GM21619 (cell line): ENCODE data around the gene HMCES.
"Not testable (repeated sequence)": the region's sequence is repeated elsewhere in the genome, so short reads cannot be mapped to it uniquely, and the experiment has no call there.

ENCODE experiments used
- ATAC-seq: cut with Tn5 transposase; IDR thresholded peaks from one replicate; pipeline ENCODE4 v1.9.1; 2021; ENCODE audit not compliant: unreplicated experiment

Gene HMCES

GRCh38 chr3:129257609-129258008 is 21.1 kb upstream of the HMCES start:
- no peak for ATAC-seq

- no peak for ATAC-seq
These were observed 18.8 kb upstream of the HMCES start for GRCh38 chr3:129259612-129260477.

GRCh38 chr3:129260606-129261005 is 18.1 kb upstream of the HMCES start:
- ATAC-seq = no peak

GRCh38 chr3:129261894-129262293 is 16.8 kb upstream of the HMCES start:
- ATAC-seq = no peak

GRCh38 chr3:129263161-129263910 is 15.3 kb upstream of the HMCES start:
- ATAC-seq = no peak

- ATAC-seq = not testable (repeated sequence)
These were observed 13.7 kb upstream of the HMCES start for GRCh38 chr3:129264994-129265393.

- ATAC-seq = no peak
These were observed 12.0 kb upstream of the HMCES start for GRCh38 chr3:129266651-129267050.

- ATAC-seq = no peak
These were observed 10.3 kb upstream of the HMCES start for GRCh38 chr3:129268396-129268795.

- no peak for ATAC-seq
These were observed 7.0 kb upstream of the HMCES start for GRCh38 chr3:129271674-129272073.

GRCh38 chr3:129276385-129276784 is 2.3 kb upstream of the HMCES start:
- ATAC-seq = peak; percentile 84

GRCh38 chr3:129277829-129278271 is 820 bp upstream of the HMCES start:
- no peak for ATAC-seq

GRCh38 chr3:129278966-129279906 is 566 bp downstream of the HMCES start:
- ATAC-seq = no peak

GRCh38 chr3:129280183-129280582 is 1.5 kb downstream of the HMCES start:
- no peak for ATAC-seq

- no peak for ATAC-seq
These were observed 3.1 kb downstream of the HMCES start for GRCh38 chr3:129281726-129282125.

- ATAC-seq = peak; percentile 70
These were observed 4.2 kb downstream of the HMCES start for GRCh38 chr3:129282727-129283327.

- no peak for ATAC-seq
These were observed 7.4 kb downstream of the HMCES start for GRCh38 chr3:129286081-129286480.

GRCh38 chr3:129288446-129288845 is 9.8 kb downstream of the HMCES start:
- ATAC-seq = no peak

- ATAC-seq = no peak
These were observed 10.7 kb downstream of the HMCES start for GRCh38 chr3:129289201-129289921.

- ATAC-seq = no peak
These were observed 12.7 kb downstream of the HMCES start for GRCh38 chr3:129291236-129291886.
